Dermis lymphatic vessel endothelial cell (primary cell): Measurements from ENCODE around the gene EPGN. TPM values are rescaled to one million over a fixed set of nuclear protein-coding genes. Genes with fewer than 3 reads are reported as not detected.

Experiments used
- total RNA-seq: library from RNA; depleted of rRNA; stranded (reverse); fragments of >200 nt; gene quantifications from 2 replicates; pipeline ENCODE4 v1.2.1, GENCODE V29; 2014

Gene EPGN
- total RNA-seq: 0.17 TPM in 1 of 2 replicates, not detected in the other

DNA sequence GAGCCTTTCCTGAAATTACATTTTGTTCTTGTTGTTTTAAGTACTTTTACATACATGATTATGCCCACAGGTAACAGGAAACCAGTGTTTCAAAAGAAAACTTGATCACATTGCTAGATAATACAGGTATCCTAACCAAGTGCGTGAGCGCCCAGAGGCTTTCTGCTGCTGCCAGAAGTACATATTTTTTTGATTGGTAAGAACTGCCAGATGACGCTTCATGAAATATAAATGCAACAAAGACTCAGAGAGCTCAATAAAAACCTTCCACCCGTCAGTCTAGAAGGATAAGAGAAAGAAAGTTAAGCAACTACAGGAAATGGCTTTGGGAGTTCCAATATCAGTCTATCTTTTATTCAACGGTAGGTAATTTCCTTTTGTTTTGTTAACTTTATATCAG, at the start of gene EPGN:
Gene EPGN, plus strand, starts transcription at position 256 of the 400 bp plus-strand sequence. Its CDS starts 64 bp downstream, at position 320.

DNA sequence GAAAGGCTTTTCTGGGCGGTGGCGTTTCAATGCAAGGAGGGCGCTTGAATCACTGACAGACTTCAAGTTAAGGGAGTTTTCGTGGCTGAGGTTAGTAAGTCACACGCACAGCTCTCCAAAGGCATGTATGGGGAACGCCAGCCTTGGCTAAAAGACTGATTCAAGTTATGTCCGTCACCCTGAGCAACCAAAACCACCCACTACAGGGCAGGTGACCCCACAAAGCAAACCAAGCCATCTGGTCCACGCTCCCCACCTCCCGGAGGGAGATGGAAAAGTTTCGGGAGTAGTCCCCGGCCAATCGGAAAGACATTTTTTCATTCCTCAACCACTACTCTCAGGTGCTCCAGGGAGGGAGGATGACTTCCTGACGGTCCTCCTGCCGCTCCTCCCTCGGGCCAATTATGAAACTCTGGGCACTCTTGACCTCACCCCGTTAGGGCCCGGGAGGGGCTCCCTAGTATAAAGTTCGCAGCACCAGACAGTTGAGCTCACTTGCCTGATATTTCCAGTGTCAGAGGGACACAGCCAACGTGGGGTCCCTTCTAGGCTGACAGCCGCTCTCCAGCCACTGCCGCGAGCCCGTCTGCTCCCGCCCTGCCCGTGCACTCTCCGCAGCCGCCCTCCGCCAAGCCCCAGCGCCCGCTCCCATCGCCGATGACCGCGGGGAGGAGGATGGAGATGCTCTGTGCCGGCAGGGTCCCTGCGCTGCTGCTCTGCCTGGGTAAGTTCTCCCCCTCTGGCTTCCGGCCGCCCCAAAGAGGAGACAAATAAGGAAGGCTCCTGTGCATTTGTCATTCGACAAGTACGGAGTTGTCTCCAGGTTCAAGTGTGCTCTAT, 56.6 kb downstream of the EPGN start, which contains the start of gene EREG:
Gene EREG, plus strand, starts transcription at position 494 of the 840 bp plus-strand sequence. Its CDS starts 164 bp downstream, at position 658.

Other genes with a start within 250 kb of the EPGN start
- 1.1 and 2.3 TPM in 2 replicates for gene CXCL2, start 209.3 kb upstream of the EPGN start, total RNA-seq
- 14.5 and 19.8 TPM in 2 replicates for gene MTHFD2L, start 150.4 kb upstream of the EPGN start, total RNA-seq
- gene EREG, start 56.7 kb downstream of the EPGN start, total RNA-seq: under 0.01 TPM in 1 of 2 replicates, not detected in the other
- gene AREG, start 136.7 kb downstream of the EPGN start, total RNA-seq: 0.09 TPM in 1 of 2 replicates, not detected in the other